BLaER1 treated with 17β-estradiol and CSF1 and Interleukin-3, amounts not matched to agents 10 nM and 100 nM (cell line): Measurements from ENCODE around the gene NEUROD4.

ENCODE experiments used
- H3K27ac ChIP-seq, 11 experiments: shearing (Covaris generic); formaldehyde crosslinking; 2 replicates each; pipeline ENCODE4 v1.8.1; 2022
- H3K27me3 ChIP-seq, 11 experiments: shearing (Covaris generic); formaldehyde crosslinking; 2 replicates each; pipeline ENCODE4 v1.8.1; 2022
- H3K36me3 ChIP-seq, 11 experiments: shearing (Covaris generic); formaldehyde crosslinking; 2 replicates each; pipeline ENCODE4 v1.8.1; 2022
- H3K4me1 ChIP-seq, 10 experiments: shearing (Covaris generic); formaldehyde crosslinking; 2 replicates each; pipeline ENCODE4 v1.8.1; 2022
- H3K4me2 ChIP-seq, 11 experiments: shearing (Covaris generic); formaldehyde crosslinking; 2 replicates each; pipeline ENCODE4 v1.8.1; 2022
- H3K4me3 ChIP-seq, 10 experiments: shearing (Covaris generic); formaldehyde crosslinking; 2 replicates each; pipeline ENCODE4 v1.8.1; 2022
- H3K9ac ChIP-seq, 11 experiments: shearing (Covaris generic); formaldehyde crosslinking; 2 replicates each; pipeline ENCODE4 v1.8.1; 2022
- H3K9me3 ChIP-seq, 11 experiments: shearing (Covaris generic); formaldehyde crosslinking; replicated peaks in 1 of 11; 2 replicates each; pipeline ENCODE4 v1.8.1; 2022
- H4K20me1 ChIP-seq, 11 experiments: shearing (Covaris generic); formaldehyde crosslinking; 2 replicates each; pipeline ENCODE4 v1.8.1; 2022
- Cebpa-rat ChIP-seq, 11 experiments: shearing (Covaris generic); IDR thresholded peaks; 2 replicates each; pipeline ENCODE4 v1.8.1; 2022

NEUROD4 gene

GRCh38 chr12:55044135-55044534 is 24.4 kb downstream of the NEUROD4 start:
- Histone ChIP-seq H3K36me3 (no peaks in the 10 kb centered on the region), H3K9ac (no peak overlapping the region), H3K4me3 (no peak overlapping the region), H3K27ac (no peak overlapping the region), H3K4me2 (no peak overlapping the region; a peak in 1 of 22 replicates), H4K20me1 (no peaks in the 10 kb centered on the region), H3K27me3 (no peaks in the 10 kb centered on the region), H3K9me3 (peaks cover 0 to 4% (median 0%) of the 10 kb centered on the region in 11 experiments; a peak in 1 of 22 replicates), H3K4me1 (peaks cover 0 to 31% (median 0%) of the 10 kb centered on the region in 10 experiments; a peak in 6 of 20 replicates)
- no peak for TF ChIP-seq Cebpa-rat (IDR thresholded peaks at IDR 0.05)

DNA sequence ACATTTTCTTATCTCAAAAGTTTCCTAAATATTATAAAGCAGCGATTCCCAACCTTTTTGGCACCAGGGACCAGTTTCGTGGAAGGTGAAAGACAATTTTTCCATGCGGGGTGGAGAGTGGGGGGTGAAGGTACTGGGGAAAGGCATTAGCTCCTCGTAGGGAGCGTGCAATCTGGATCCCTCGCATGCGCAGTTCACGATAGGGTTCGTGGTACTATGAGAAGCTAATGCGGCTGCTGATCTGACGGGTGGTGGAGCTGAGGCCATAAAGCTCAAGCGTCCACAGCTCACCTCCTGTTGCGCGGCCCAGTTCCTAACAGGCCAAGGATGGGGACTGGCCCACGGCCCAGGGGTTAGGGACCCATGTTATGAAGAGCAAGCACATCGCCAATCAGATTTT is 29.9 kb downstream of the NEUROD4 start:
- Histone ChIP-seq H3K4me1 (no peaks in the 10 kb centered on the region), H3K4me3 (no peak overlapping the region), H3K36me3 (no peaks in the 10 kb centered on the region), H3K9me3 (no peaks in the 10 kb centered on the region), H3K27me3 (no peaks in the 10 kb centered on the region), H4K20me1 (no peaks in the 10 kb centered on the region), H3K4me2 (no peak overlapping the region), H3K27ac (no peak overlapping the region), H3K9ac (no peak overlapping the region)
- TF ChIP-seq Cebpa-rat (IDR thresholded peaks at IDR 0.05), result no peak

DNA sequence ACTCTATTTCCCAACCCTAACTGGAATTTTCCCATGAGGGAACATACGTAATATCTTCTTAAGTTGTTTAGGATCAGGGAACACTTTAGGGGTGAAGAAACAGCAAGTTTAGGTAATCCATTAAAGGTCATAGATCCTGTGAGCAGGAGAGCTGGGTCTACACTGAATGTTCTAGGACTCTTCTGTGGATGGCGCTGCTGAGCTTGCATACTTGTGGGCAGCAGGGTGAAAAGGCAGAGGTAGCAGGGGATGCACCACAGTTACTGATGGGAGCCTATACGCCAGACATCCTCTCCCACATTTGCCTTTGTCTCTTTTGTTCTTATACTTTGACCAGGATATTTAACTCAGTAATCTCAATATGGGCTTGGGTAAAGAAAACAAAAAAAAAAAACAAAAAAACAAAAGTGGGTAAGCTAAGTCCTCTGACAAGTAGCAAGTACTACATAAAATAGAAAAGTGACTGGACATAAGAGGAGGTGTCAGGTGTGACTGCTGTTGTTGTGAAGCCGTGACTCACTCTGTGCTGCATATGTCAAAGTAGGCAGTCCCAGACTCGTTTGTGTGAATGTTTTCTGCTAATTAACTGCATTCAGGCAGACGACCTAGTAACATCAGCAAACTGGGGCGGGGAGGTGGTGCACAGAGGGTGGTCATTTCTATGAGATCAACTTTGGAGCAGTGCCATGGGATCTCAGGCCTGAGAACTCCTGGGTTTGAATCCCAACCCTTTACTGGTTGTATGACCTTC is 31.6 kb downstream of the NEUROD4 start:
- Histone ChIP-seq H3K9me3 (no peaks in the 10 kb centered on the region; a peak in 1 of 22 replicates), H3K27ac (no peak overlapping the region), H3K4me1 (no peaks in the 10 kb centered on the region), H3K4me3 (no peak overlapping the region), H3K4me2 (no peak overlapping the region), H3K36me3 (no peaks in the 10 kb centered on the region), H3K9ac (no peak overlapping the region), H3K27me3 (no peaks in the 10 kb centered on the region), H4K20me1 (no peaks in the 10 kb centered on the region)
- no peak for TF ChIP-seq Cebpa-rat (IDR thresholded peaks at IDR 0.05)

DNA sequence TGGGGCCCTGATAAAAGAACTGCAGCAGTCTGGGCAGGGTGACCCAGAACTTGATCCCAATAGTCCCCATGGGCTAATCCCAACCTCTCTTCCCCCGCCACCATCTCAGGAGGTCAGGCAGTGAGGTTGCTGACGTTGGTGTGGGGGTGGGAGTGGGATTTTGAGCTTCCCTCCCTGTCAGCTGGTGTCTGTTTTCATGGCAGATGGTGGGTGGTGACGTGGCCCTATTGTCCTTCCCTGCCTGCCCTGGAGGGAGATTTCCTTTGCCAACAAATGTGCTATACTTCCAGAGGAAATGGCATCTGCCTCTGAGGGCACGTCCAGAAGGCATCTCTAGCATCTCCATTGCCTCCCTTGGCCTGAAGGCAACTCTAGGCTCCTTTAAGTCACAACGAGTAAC is 37.7 kb downstream of the NEUROD4 start:
- Histone ChIP-seq H3K9ac (no peak overlapping the region), H3K27ac (no peak overlapping the region), H3K4me3 (no peak overlapping the region), H3K27me3 (no peaks in the 10 kb centered on the region), H3K4me1 (peaks cover 0 to 9% (median 0%) of the 10 kb centered on the region in 10 experiments; a peak in 5 of 20 replicates), H4K20me1 (no peaks in the 10 kb centered on the region), H3K4me2 (no peak overlapping the region), H3K9me3 (no peaks in the 10 kb centered on the region; a peak in 1 of 22 replicates), H3K36me3 (no peaks in the 10 kb centered on the region)
- TF ChIP-seq Cebpa-rat (IDR thresholded peaks at IDR 0.05), result no peak

DNA sequence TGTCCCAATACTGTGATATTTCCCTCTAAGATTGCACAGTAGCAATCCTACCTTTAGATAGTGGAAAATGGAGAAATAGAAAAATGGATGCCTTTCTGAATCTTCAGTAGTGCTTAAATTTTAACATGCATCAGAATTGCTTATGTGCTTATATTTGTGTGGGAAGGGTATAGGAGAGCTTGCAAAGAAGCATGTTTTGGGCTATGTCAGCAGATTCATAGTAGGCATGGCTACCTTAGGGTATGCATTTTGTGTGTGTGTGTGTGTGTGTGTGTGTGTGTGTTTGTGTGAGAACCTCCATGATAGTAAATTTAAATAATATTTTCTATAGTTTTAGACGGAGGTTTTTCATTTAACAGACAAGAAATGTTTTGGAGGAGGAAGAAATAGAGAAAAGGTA is 38.3 kb downstream of the NEUROD4 start:
- Histone ChIP-seq H3K27me3 (no peaks in the 10 kb centered on the region), H3K36me3 (no peaks in the 10 kb centered on the region), H3K27ac (no peak overlapping the region), H3K4me1 (peaks cover 0 to 9% (median 0%) of the 10 kb centered on the region in 10 experiments; a peak in 5 of 20 replicates), H3K9me3 (no peaks in the 10 kb centered on the region; a peak in 1 of 22 replicates), H3K9ac (no peak overlapping the region), H3K4me3 (no peak overlapping the region), H4K20me1 (no peaks in the 10 kb centered on the region), H3K4me2 (no peak overlapping the region)
- no peak for TF ChIP-seq Cebpa-rat (IDR thresholded peaks at IDR 0.05)

DNA sequence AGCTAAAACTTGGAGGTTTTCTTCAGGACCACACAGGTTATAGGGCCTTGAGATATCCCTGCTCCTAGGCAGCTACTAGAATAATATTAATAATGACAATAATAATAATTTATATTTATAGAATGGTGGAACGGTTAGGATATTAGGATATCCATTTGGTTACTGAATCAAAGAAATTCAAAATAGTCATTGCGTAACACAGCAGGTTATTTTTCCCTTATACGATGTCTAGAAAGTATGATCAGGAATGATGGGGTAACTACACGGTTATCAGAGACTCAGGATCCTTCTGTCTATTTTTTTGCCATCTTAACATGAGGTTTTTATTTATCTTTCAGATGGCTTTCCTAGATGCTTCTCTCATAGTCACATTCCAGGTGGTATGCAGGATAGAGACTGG is 39.0 kb downstream of the NEUROD4 start:
- Histone ChIP-seq H3K36me3 (no peaks in the 10 kb centered on the region), H3K4me3 (no peak overlapping the region), H3K9me3 (no peaks in the 10 kb centered on the region; a peak in 1 of 22 replicates), H3K27ac (no peak overlapping the region), H3K4me1 (peaks cover 0 to 9% (median 0%) of the 10 kb centered on the region in 10 experiments; a peak in 5 of 20 replicates), H4K20me1 (no peaks in the 10 kb centered on the region), H3K4me2 (no peak overlapping the region), H3K9ac (no peak overlapping the region), H3K27me3 (no peaks in the 10 kb centered on the region)
- peak in 4 of 11 experiments; percentile 18 to 58 (median 38); a peak in 2 of 22 replicates for TF ChIP-seq Cebpa-rat (IDR thresholded peaks at IDR 0.05)

DNA sequence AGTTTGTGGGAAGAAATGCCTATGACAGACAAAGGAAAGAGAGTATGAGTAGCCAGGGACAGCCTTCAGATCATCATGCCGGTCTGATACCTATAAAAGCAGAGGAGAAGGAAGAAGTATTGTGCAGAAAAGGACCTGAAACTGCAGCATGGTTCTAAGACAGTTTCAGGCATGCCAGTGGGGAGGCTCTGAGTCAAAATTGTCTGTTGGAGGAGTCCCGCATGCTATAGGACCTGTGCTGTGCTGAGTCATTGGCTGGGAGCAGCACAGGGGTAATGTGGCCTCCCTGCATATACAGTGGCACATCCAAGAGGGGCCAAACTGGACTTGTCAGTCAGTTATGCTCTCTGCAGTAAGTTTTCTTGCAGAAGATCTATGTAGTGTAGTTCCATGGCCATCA is 40.7 kb downstream of the NEUROD4 start:
- H3K36me3 ChIP-seq, result no peaks in the 10 kb centered on the region
- no peaks in the 10 kb centered on the region for H3K27me3 ChIP-seq
- no peak overlapping the region for H3K4me3 ChIP-seq
- H3K4me2 ChIP-seq, result peak overlapping the region in 2 of 11 experiments; percentile 12 to 28; a peak in 2 of 22 replicates
- H4K20me1 ChIP-seq, result no peaks in the 10 kb centered on the region
- no peaks in the 10 kb centered on the region; a peak in 1 of 22 replicates for H3K9me3 ChIP-seq
- H3K4me1 ChIP-seq, result peaks cover 0 to 9% (median 0%) of the 10 kb centered on the region in 10 experiments; a peak in 5 of 20 replicates
- no peak overlapping the region for H3K9ac ChIP-seq
- no peak for TF ChIP-seq Cebpa-rat (IDR thresholded peaks at IDR 0.05)
- no peak overlapping the region for H3K27ac ChIP-seq

DNA sequence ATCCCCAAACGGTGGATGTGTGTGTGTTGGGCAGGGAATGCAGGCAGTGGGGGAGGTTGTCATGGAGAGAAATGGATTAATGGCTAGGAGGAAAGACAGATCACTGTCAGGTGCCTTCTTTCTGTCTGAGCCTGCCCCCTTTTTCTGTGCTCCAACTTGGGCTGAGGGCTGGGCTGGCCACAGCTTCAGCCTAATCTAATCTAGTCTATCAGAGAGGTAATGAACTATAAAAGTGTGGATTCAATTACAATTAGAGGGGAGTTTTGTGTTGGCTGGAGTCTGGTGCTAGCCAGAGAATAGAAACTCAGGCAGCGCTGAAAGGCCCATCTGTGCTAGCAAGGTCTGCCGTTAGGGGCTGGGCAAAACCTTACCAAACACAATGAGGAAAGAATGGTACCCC is 41.2 kb downstream of the NEUROD4 start:
- Histone ChIP-seq H3K4me2 (peak overlapping the region in 2 of 11 experiments; percentile 12 to 28; a peak in 2 of 22 replicates), H3K4me1 (peaks cover 0 to 9% (median 0%) of the 10 kb centered on the region in 10 experiments; a peak in 5 of 20 replicates), H3K4me3 (no peak overlapping the region), H3K27ac (no peak overlapping the region), H3K9me3 (no peaks in the 10 kb centered on the region; a peak in 1 of 22 replicates), H3K36me3 (no peaks in the 10 kb centered on the region), H4K20me1 (no peaks in the 10 kb centered on the region), H3K9ac (no peak overlapping the region), H3K27me3 (no peaks in the 10 kb centered on the region)
- no peak for TF ChIP-seq Cebpa-rat (IDR thresholded peaks at IDR 0.05)

DNA sequence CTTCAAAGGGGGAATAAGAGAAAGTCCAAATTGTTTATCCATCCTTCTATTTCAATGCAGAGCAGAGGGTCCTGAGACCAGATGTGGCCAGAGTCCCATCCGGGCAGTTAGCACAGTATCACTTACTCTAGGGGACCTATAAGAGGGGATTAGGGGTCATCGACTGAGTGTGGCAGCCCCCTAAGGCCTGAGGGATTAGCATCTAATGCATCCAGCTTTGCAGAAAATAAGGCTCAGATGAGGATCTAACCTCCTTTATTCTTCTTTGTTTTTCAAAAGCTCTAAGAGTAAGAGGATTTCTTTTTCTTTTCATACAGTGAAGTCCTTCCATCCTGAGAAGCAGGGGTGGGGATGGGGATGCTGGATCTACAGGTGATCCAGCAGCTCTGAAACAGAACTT is 43.5 kb downstream of the NEUROD4 start:
- Histone ChIP-seq H3K4me2 (no peak overlapping the region), H4K20me1 (no peaks in the 10 kb centered on the region), H3K9ac (no peak overlapping the region), H3K27ac (no peak overlapping the region), H3K36me3 (no peaks in the 10 kb centered on the region), H3K9me3 (no peaks in the 10 kb centered on the region), H3K4me1 (peaks cover 0 to 9% (median 0%) of the 10 kb centered on the region in 10 experiments; a peak in 5 of 20 replicates), H3K4me3 (no peak overlapping the region), H3K27me3 (no peaks in the 10 kb centered on the region)
- no peak for TF ChIP-seq Cebpa-rat (IDR thresholded peaks at IDR 0.05)

GRCh38 chr12:55065535-55065934 is 45.8 kb downstream of the NEUROD4 start:
- H4K20me1 ChIP-seq, result no peaks in the 10 kb centered on the region
- TF ChIP-seq Cebpa-rat (IDR thresholded peaks at IDR 0.05), result no peak
- no peaks in the 10 kb centered on the region for H3K27me3 ChIP-seq
- no peaks in the 10 kb centered on the region for H3K9me3 ChIP-seq
- H3K9ac ChIP-seq, result no peak overlapping the region
- H3K4me2 ChIP-seq, result no peak overlapping the region
- no peak overlapping the region for H3K4me3 ChIP-seq
- no peaks in the 10 kb centered on the region for H3K36me3 ChIP-seq
- no peak overlapping the region for H3K27ac ChIP-seq
- peaks cover 0 to 6% (median 0%) of the 10 kb centered on the region in 10 experiments; a peak in 5 of 20 replicates for H3K4me1 ChIP-seq
